CD14-positive monocyte (primary cell): ENCODE results near the gene FIP1L1. TPM values are rescaled to one million over a fixed set of nuclear protein-coding genes. Genes with fewer than 3 reads are reported as not detected.

Source experiments
- DNase-seq, 3 donors: peaks; one replicate each; pipeline ENCODE4 v3.0.0-alpha.2; 2011 to 2022
- H2AFZ ChIP-seq: 2 replicates; pipeline ENCODE4 v1.6.0; 2012; ENCODE audit warnings: mild to moderate bottlenecking, low read depth, low read length, inconsistent platforms; ENCODE audit not compliant: insufficient read depth, poor library complexity, severe bottlenecking
- H3K27ac ChIP-seq, 2 donors: 1 replicate in 1 of 2; 2 replicates in 1 of 2; pipeline ENCODE4 v1.5.1; 2012 to 2013; ENCODE audit warnings: low read length in 2 of 2, control low read depth in 1 of 2, inconsistent platforms in 1 of 2, low read depth in 1 of 2, mild to moderate bottlenecking in 1 of 2
- H3K27me3 ChIP-seq, 2 donors: one replicate each; pipeline versions ENCODE4 v1.6.0 to v1.6.1; 2011 to 2013; ENCODE audit warnings: low read length in 2 of 2; ENCODE audit not compliant: control insufficient read depth in 2 of 2, insufficient read depth in 2 of 2
- H3K36me3 ChIP-seq, 2 donors: replicated peaks in 1 of 2; 1 replicate in 1 of 2; 2 replicates in 1 of 2; pipeline versions ENCODE4 v1.5.1 to v1.6.1; 2012 to 2013; ENCODE audit warnings: low read length in 2 of 2, control low read depth in 1 of 2, inconsistent platforms in 1 of 2, mild to moderate bottlenecking in 1 of 2; ENCODE audit not compliant: insufficient read depth in 2 of 2, control insufficient read depth in 1 of 2
- H3K4me1 ChIP-seq, 2 donors: 1 replicate in 1 of 2; 2 replicates in 1 of 2; pipeline versions ENCODE4 v1.5.1 to v1.6.1; 2012 to 2013; ENCODE audit warnings: low read length in 2 of 2, control low read depth in 1 of 2, inconsistent platforms in 1 of 2, mild to moderate bottlenecking in 1 of 2, moderate library complexity in 1 of 2; ENCODE audit not compliant: insufficient read depth in 2 of 2, control insufficient read depth in 1 of 2
- H3K4me2 ChIP-seq: replicated peaks from 2 replicates; pipeline ENCODE3; 2012; ENCODE audit warnings: low read length, moderate library complexity, mild to moderate bottlenecking; ENCODE audit not compliant: poor library complexity, severe bottlenecking; ENCODE audit errors: extremely low read depth
- H3K4me3 ChIP-seq, 3 experiments: fragments of 200-600 bp in 1 of 3; sonication (generic) in 1 of 3; replicated peaks in 1 of 3; 1 replicate in 2 of 3; 2 replicates in 1 of 3; pipeline ENCODE4 v1.5.1; 2011 to 2013; ENCODE audit warnings: low read length in 3 of 3, mild to moderate bottlenecking in 3 of 3, control low read depth in 2 of 3, low read depth in 2 of 3, inconsistent platforms in 1 of 3, moderate library complexity in 1 of 3
- H3K79me2 ChIP-seq: 2 replicates; pipeline ENCODE4 v1.6.0; 2012; ENCODE audit warnings: mild to moderate bottlenecking, control low read depth, inconsistent platforms, low read length, moderate library complexity; ENCODE audit not compliant: insufficient read depth
- H3K9ac ChIP-seq: 2 replicates; pipeline ENCODE4 v1.6.0; 2017; ENCODE audit warnings: low read length, mild to moderate bottlenecking; ENCODE audit not compliant: insufficient read depth, poor library complexity, severe bottlenecking
- H3K9me3 ChIP-seq, 2 donors: replicated peaks in 1 of 2; 1 replicate in 1 of 2; 2 replicates in 1 of 2; pipeline versions ENCODE4 v1.5.1 to v1.6.1; 2012 to 2013; ENCODE audit warnings: low read length in 2 of 2, control low read depth in 1 of 2; ENCODE audit not compliant: control insufficient read depth in 1 of 2, insufficient read depth in 1 of 2
- H4K20me1 ChIP-seq: 2 replicates; pipeline ENCODE4 v1.6.0; 2012; ENCODE audit warnings: mild to moderate bottlenecking, low read length, control low read depth, moderate library complexity; ENCODE audit not compliant: insufficient read depth
- H3K27ac Mint-ChIP-seq, 7 donors: one replicate each; pipeline ENCODE4 v1.8.0; 2020; ENCODE audit warnings: mild to moderate bottlenecking in 7 of 7, mixed read lengths in 7 of 7, moderate library complexity in 6 of 7, inconsistent platforms in 2 of 7
- H3K27me3 Mint-ChIP-seq, 3 donors: one replicate each; pipeline ENCODE4 v1.8.0; 2021 to 2022; ENCODE audit warnings: low read depth in 3 of 3, mild to moderate bottlenecking in 3 of 3, mixed read lengths in 3 of 3, moderate library complexity in 3 of 3, inconsistent platforms in 1 of 3
- H3K36me3 Mint-ChIP-seq, 2 donors: one replicate each; pipeline ENCODE4 v1.8.0; 2020; ENCODE audit warnings: mixed read lengths in 2 of 2, inconsistent platforms in 1 of 2, mild to moderate bottlenecking in 1 of 2
- H3K4me1 Mint-ChIP-seq: one replicate; pipeline ENCODE4 v1.8.0; 2020; ENCODE audit warnings: mild to moderate bottlenecking, mixed read lengths
- H3K4me3 Mint-ChIP-seq, 2 donors: one replicate each; pipeline ENCODE4 v1.8.0; 2020; ENCODE audit warnings: mild to moderate bottlenecking in 2 of 2, mixed read lengths in 2 of 2, moderate library complexity in 1 of 2
- H3K9me3 Mint-ChIP-seq, 7 donors: one replicate each; pipeline ENCODE4 v1.8.0; 2020 to 2022; ENCODE audit warnings: mixed read lengths in 7 of 7, mild to moderate bottlenecking in 6 of 7, moderate library complexity in 6 of 7, inconsistent platforms in 2 of 7
- CTCF ChIP-seq: fragments of 200-600 bp; IDR thresholded peaks from one replicate; pipeline ENCODE4 v1.8.0; 2022; ENCODE audit warnings: antibody characterized with exemption, mild to moderate bottlenecking
- WGBS: methylation state at CpG from one replicate; pipeline ENCODE4 v1.1.5; 2013; ENCODE audit warnings: missing lambda C conversion rate; ENCODE audit not compliant: insufficient coverage; 5-methylcytosine and 5-hydroxymethylcytosine counted together
- intact Hi-C, 2 donors: fragments of 100-400 bp; cut with micrococcal nuclease; formaldehyde crosslinking; loops; one replicate each; pipeline versions ENCODE4 v1.15.0 to v1.15.1; 2023
- polyA plus RNA-seq, 3 donors: library from polyadenylated mRNA; depleted of rRNA in 1 of 3; unstranded in 2 of 3; stranded (reverse) in 1 of 3; fragments of 300-500 nt in 2 of 3; fragments of >200 nt in 1 of 3; fragmentation: Illumina TruSeq in 2 of 3; gene quantifications; 1 replicate in 2 of 3; 2 replicates in 1 of 3; pipeline ENCODE4 v1.2.3, GENCODE V29; 2012 to 2021

FIP1L1 gene
- polyA plus RNA-seq, 3 donors = 14.5 to 36.9 (median 25.4) TPM

GRCh38 chr4:53455766-53456165, 78.3 kb downstream of the FIP1L1 start:
- Mint-ChIP-seq H3K36me3 (peaks cover 68 to 83% of the 10 kb centered on the region in 2 donors), H3K27me3 (peaks cover 0 to 2% (median 0%) of the 10 kb centered on the region in 3 donors), H3K9me3 (no peaks in the 10 kb centered on the region), H3K4me3 (no peak overlapping the region), H3K27ac (no peak overlapping the region), H3K4me1 (peaks cover 2% of the 10 kb centered on the region)
- H3K27ac ChIP-seq = no peak overlapping the region
- intact Hi-C loops = no loop called here
- H2AFZ ChIP-seq = no peak overlapping the region
- DNase-seq = no peak
- peaks cover 72 to 97% of the 10 kb centered on the region in 2 donors for H3K36me3 ChIP-seq
- no peaks in the 10 kb centered on the region for H3K79me2 ChIP-seq
- H3K4me3 ChIP-seq = no peak overlapping the region
- H3K27me3 ChIP-seq = no peaks in the 10 kb centered on the region
- H3K4me2 ChIP-seq = no peak overlapping the region
- no peaks in the 10 kb centered on the region for H3K4me1 ChIP-seq
- H3K9me3 ChIP-seq = no peaks in the 10 kb centered on the region
- no peaks in the 10 kb centered on the region for H4K20me1 ChIP-seq
- no peak for TF ChIP-seq CTCF
- WGBS = 100% methylated on average over 1 of the region's 3 CpGs
- H3K9ac ChIP-seq = no peak overlapping the region

- Mint-ChIP-seq H3K27ac (no peak overlapping the region), H3K36me3 (peaks cover 65 to 83% of the 10 kb centered on the region in 2 donors), H3K4me3 (no peak overlapping the region), H3K27me3 (peaks cover 0 to 2% (median 0%) of the 10 kb centered on the region in 3 donors), H3K4me1 (peaks cover 2% of the 10 kb centered on the region), H3K9me3 (no peaks in the 10 kb centered on the region)
- H3K79me2 ChIP-seq = no peaks in the 10 kb centered on the region
- no peaks in the 10 kb centered on the region for H3K9me3 ChIP-seq
- H3K36me3 ChIP-seq = peaks cover 76 to 98% of the 10 kb centered on the region in 2 donors
- H4K20me1 ChIP-seq = no peaks in the 10 kb centered on the region
- H2AFZ ChIP-seq = no peak overlapping the region
- no peak overlapping the region for H3K27ac ChIP-seq
- TF ChIP-seq CTCF = no peak
- no peak overlapping the region for H3K4me3 ChIP-seq
- H3K4me2 ChIP-seq = no peak overlapping the region
- H3K4me1 ChIP-seq = no peaks in the 10 kb centered on the region
- no peak for DNase-seq
- intact Hi-C loops = no loop called here
- H3K9ac ChIP-seq = no peak overlapping the region
- no peaks in the 10 kb centered on the region for H3K27me3 ChIP-seq
Observed at GRCh38 chr4:53456178-53456577, 78.7 kb downstream of the FIP1L1 start.
